Stomach (tissue), 4 donors: ENCODE results near the gene DDX51.
"Not testable (repeated sequence)": the region's sequence is repeated elsewhere in the genome, so short reads cannot be mapped to it uniquely, and the experiment has no call there.

Experiments
- EP300 ChIP-seq: sonication (generic); formaldehyde crosslinking; IDR thresholded peaks from one replicate; pipeline ENCODE4 v1.6.1; 2017; ENCODE audit warnings: antibody characterized with exemption
- POLR2A ChIP-seq, 4 donors: fragments of 450-650 bp; IDR thresholded peaks; one replicate each; pipeline ENCODE4 v1.6.1; 2016; ENCODE audit warnings: antibody characterized with exemption in 4 of 4, control low read depth in 2 of 4, mild to moderate bottlenecking in 1 of 4, moderate library complexity in 1 of 4
- POLR2AphosphoS5 ChIP-seq, 3 donors: sonication (generic); formaldehyde crosslinking; IDR thresholded peaks; one replicate each; pipeline ENCODE4 v1.6.1; 2016; ENCODE audit warnings: antibody characterized with exemption in 3 of 3
- TF ChIP-seq, protein P1 (sequence below), 7 experiments: fragments of 450-650 bp in 4 of 7; fragments of 200-600 bp in 3 of 7; sonication (generic) in 3 of 7; IDR thresholded peaks; one replicate each; pipeline ENCODE4 v1.5.1; 2016 to 2019; ENCODE audit warnings: antibody characterized with exemption in 7 of 7, control low read depth in 2 of 7, mild to moderate bottlenecking in 1 of 7

- TF ChIP-seq, protein P1, sequence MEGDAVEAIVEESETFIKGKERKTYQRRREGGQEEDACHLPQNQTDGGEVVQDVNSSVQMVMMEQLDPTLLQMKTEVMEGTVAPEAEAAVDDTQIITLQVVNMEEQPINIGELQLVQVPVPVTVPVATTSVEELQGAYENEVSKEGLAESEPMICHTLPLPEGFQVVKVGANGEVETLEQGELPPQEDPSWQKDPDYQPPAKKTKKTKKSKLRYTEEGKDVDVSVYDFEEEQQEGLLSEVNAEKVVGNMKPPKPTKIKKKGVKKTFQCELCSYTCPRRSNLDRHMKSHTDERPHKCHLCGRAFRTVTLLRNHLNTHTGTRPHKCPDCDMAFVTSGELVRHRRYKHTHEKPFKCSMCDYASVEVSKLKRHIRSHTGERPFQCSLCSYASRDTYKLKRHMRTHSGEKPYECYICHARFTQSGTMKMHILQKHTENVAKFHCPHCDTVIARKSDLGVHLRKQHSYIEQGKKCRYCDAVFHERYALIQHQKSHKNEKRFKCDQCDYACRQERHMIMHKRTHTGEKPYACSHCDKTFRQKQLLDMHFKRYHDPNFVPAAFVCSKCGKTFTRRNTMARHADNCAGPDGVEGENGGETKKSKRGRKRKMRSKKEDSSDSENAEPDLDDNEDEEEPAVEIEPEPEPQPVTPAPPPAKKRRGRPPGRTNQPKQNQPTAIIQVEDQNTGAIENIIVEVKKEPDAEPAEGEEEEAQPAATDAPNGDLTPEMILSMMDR (IDR thresholded peaks at IDR 0.05), result not testable (repeated sequence)
- TF ChIP-seq POLR2AphosphoS5 (IDR thresholded peaks at IDR 0.05); EP300; POLR2A (IDR thresholded peaks at IDR 0.05): not testable (repeated sequence)
These were observed 5.4 kb upstream of the DDX51 start for GRCh38 chr12:132149526-132149925.
